DND-41 (cell line): Measurements from ENCODE around the gene SLC16A3.

Experiments
- CTCF ChIP-seq: IDR thresholded peaks from 2 replicates; pipeline ENCODE4 v1.5.1; 2012; ENCODE audit warnings: borderline replicate concordance, low read length, moderate library complexity, mild to moderate bottlenecking; ENCODE audit not compliant: poor library complexity, severe bottlenecking; ENCODE audit errors: extremely low read depth
- EZH2 ChIP-seq: IDR thresholded peaks from 3 replicates; pipeline ENCODE4 v1.6.1; 2012; ENCODE audit warnings: borderline replicate concordance, low read depth, mild to moderate bottlenecking, moderate library complexity, low read length, inconsistent platforms; ENCODE audit not compliant: severe bottlenecking

GRCh38 chr17:82198092-82198491 is 30.8 kb upstream of the SLC16A3 start:
- TF ChIP-seq CTCF = no peak
- no peak for TF ChIP-seq EZH2
